NCI-H226 (cell line): ENCODE data around the gene IMPG2.

Source experiments
- DNase-seq: peaks from one replicate; pipeline ENCODE4 v3.0.0-alpha.2; 2015

IMPG2 gene

GRCh38 chr3:101273156-101273555 lies 47.2 kb downstream of the IMPG2 start:
- no peak for DNase-seq

GRCh38 chr3:101271728-101272127 lies 48.6 kb downstream of the IMPG2 start:
- DNase-seq: no peak

- no peak for DNase-seq
Observed at GRCh38 chr3:101270149-101270548, 50.2 kb downstream of the IMPG2 start.

- DNase-seq: no peak
Observed at GRCh38 chr3:101268971-101269671, 51.3 kb downstream of the IMPG2 start.

- DNase-seq: no peak
Observed at GRCh38 chr3:101268141-101268540, 52.2 kb downstream of the IMPG2 start.

GRCh38 chr3:101266566-101266965 lies 53.8 kb downstream of the IMPG2 start:
- no peak for DNase-seq

- DNase-seq: no peak
Observed at GRCh38 chr3:101266071-101266470, 54.3 kb downstream of the IMPG2 start.

- DNase-seq: no peak
Observed at GRCh38 chr3:101262393-101263240, 57.8 kb downstream of the IMPG2 start.

- no peak for DNase-seq
Observed at GRCh38 chr3:101261506-101261905, 58.9 kb downstream of the IMPG2 start.

GRCh38 chr3:101259485-101260341 lies 60.7 kb downstream of the IMPG2 start:
- no peak for DNase-seq

- DNase-seq: no peak
Observed at GRCh38 chr3:101256511-101256910, 63.9 kb downstream of the IMPG2 start.

- no peak for DNase-seq
Observed at GRCh38 chr3:101255441-101255840, 64.9 kb downstream of the IMPG2 start.

- no peak for DNase-seq
Observed at GRCh38 chr3:101253396-101253795, 67.0 kb downstream of the IMPG2 start.

- DNase-seq: no peak
Observed at GRCh38 chr3:101252945-101253344, 67.4 kb downstream of the IMPG2 start.

GRCh38 chr3:101252307-101252706 lies 68.1 kb downstream of the IMPG2 start:
- no peak for DNase-seq

- DNase-seq: no peak
Observed at GRCh38 chr3:101251441-101251840, 68.9 kb downstream of the IMPG2 start.

- no peak for DNase-seq
Observed at GRCh38 chr3:101249522-101249921, 70.9 kb downstream of the IMPG2 start.

GRCh38 chr3:101248736-101249135 lies 71.6 kb downstream of the IMPG2 start:
- no peak for DNase-seq

GRCh38 chr3:101244212-101244575 lies 76.2 kb downstream of the IMPG2 start:
- DNase-seq: no peak

GRCh38 chr3:101243285-101244211 lies 76.8 kb downstream of the IMPG2 start:
- DNase-seq: no peak

- DNase-seq: no peak
Observed at GRCh38 chr3:101240719-101241399, 79.5 kb downstream of the IMPG2 start.

- no peak for DNase-seq
Observed at GRCh38 chr3:101235048-101235447, 85.3 kb downstream of the IMPG2 start.
